ENCODE results near the gene ERCC4. TPM values are rescaled to one million over a fixed set of nuclear protein-coding genes. Genes with fewer than 3 reads are reported as not detected.

ERCC4 gene
- total and polyA plus RNA-seq, 2 of the 8 experiments (the other 6 are each of a cell fraction or from before 2014, with no cell fraction given): 1.6 to 13.2 TPM

- Histone ChIP-seq H3K4me1 (replicated peaks in 1 of 4; ENCODE audit: control insufficient read depth in 3 of 4, insufficient read depth in 4 of 4, low read length in 3 of 4) (peaks cover 3 to 8% (median 5%) of the 10 kb centered on the region in 4 experiments), H3K23me2 (ENCODE audit: low read depth, low read length) (peaks cover 3% of the 10 kb centered on the region; the same call in 1 of the 2 replicates), H2AK5ac (ENCODE audit: low read depth, low read length) (no peak overlapping the region), H3K14ac (ENCODE audit: insufficient read length) (no peak overlapping the region), H4K8ac (ENCODE audit: extremely low read depth, insufficient read depth, low read length) (no peak overlapping the region), H3K23ac (ENCODE audit: insufficient read length) (no peak overlapping the region), H3K79me2 (ENCODE audit: control insufficient read depth in 1 of 2, insufficient read depth in 2 of 2, low read length in 2 of 2) (no peaks in the 10 kb centered on the region), H4K5ac (ENCODE audit: insufficient read length, low read depth, low read length) (no peak overlapping the region), H3K4ac (replicated peaks; ENCODE audit: insufficient read length, low read depth, low read length) (no peak overlapping the region), H2BK5ac (ENCODE audit: low read depth, low read length) (no peak overlapping the region), H2AFZ (ENCODE audit: low read length) (no peak overlapping the region), H3K9me3 (ENCODE audit: insufficient read depth in 2 of 2, low read depth in 1 of 2, low read length in 1 of 2) (no peaks in the 10 kb centered on the region), H3K27ac (ENCODE audit: low read depth, low read length) (no peak overlapping the region), H3K18ac (ENCODE audit: extremely low read depth, low read length) (no peak overlapping the region), H4K20me1 (replicated peaks in 1 of 2; ENCODE audit: control insufficient read depth in 1 of 2, insufficient read depth in 2 of 2, low read length in 2 of 2) (no peaks in the 10 kb centered on the region), H3K9ac (replicated peaks in 1 of 4; ENCODE audit: extremely low read depth in 1 of 4, low read depth in 3 of 4, low read length in 3 of 4) (no peak overlapping the region), H2BK20ac (ENCODE audit: low read length) (no peak overlapping the region), H3K4me3 (ENCODE audit: extremely low read depth in 1 of 4, insufficient read depth in 2 of 4, low read depth in 3 of 4, low read length in 4 of 4) (no peak overlapping the region), H3K79me1 (ENCODE audit: low read depth, low read length) (no peaks in the 10 kb centered on the region), H3K56ac (replicated peaks; ENCODE audit: insufficient read length, low read depth, low read length) (no peak overlapping the region), H2BK15ac (ENCODE audit: low read length) (no peak overlapping the region), H3K36me3 (ENCODE audit: control insufficient read depth in 2 of 4, insufficient read depth in 4 of 4, low read length in 3 of 4) (no peaks in the 10 kb centered on the region), H2BK120ac (replicated peaks; ENCODE audit: low read depth, low read length) (no peak overlapping the region), H2BK12ac (ENCODE audit: low read depth, low read length) (no peak overlapping the region), H3K27me3 (replicated peaks in 1 of 4; ENCODE audit: control insufficient read depth in 3 of 4, extremely low read depth in 1 of 4, insufficient read depth in 3 of 4, low read length in 3 of 4) (no peaks in the 10 kb centered on the region), H3K4me2 (ENCODE audit: insufficient read depth in 1 of 2, low read depth in 2 of 2, low read length in 2 of 2) (no peak overlapping the region), H4K91ac (replicated peaks; ENCODE audit: insufficient read length, low read length) (no peak overlapping the region)
- 89% methylated on average over 10 of the region's 10 CpGs; no CpG with 5 or more reads in 1 of the 2 experiments for WGBS, 2 experiments (ENCODE audit: extremely low coverage in 1 of 2, insufficient coverage in 1 of 2, insufficient read length in 1 of 2, insufficient replicate concordance in 2 of 2, low coverage in 1 of 2, low lambda C conversion rate in 2 of 2, missing lambda C conversion rate in 1 of 2)
- no peak for FAIRE-seq
- ChIA-PET CTCF (ENCODE audit: partially characterized antibody) (no interaction called here), POLR2A (ENCODE audit: partially characterized antibody) (interaction anchor here (1.3 kb wide), 1 partner anchor 11 kb away, joined by 3 read pairs; no protein-coding TSS in a partner anchor)
- TF ChIP-seq YY1 (IDR thresholded peaks at IDR 0.05; ENCODE audit: low read depth, low read length) (no peak), TBP (IDR thresholded peaks at IDR 0.05; ENCODE audit: low read depth, low read length) (no peak), BRCA1 (IDR thresholded peaks at IDR 0.05; ENCODE audit: low read depth, low read length) (no peak), MAFK (IDR thresholded peaks at IDR 0.05; ENCODE audit: low read depth, low read length) (no peak), SIN3A (conservative IDR thresholded peaks at IDR 0.05 in 1 of 2, IDR thresholded peaks at IDR 0.05 in 1 of 2; ENCODE audit: low read depth in 1 of 2, low read length in 2 of 2) (no peak), SP1 (IDR thresholded peaks at IDR 0.05; ENCODE audit: low read depth, low read length) (no peak), KDM5A (IDR thresholded peaks at IDR 0.05; ENCODE audit: low read length) (no peak), PHF8 (conservative IDR thresholded peaks at IDR 0.05; ENCODE audit: low read depth, low read length) (no peak), HDAC6 (IDR thresholded peaks at IDR 0.05; ENCODE audit: low read depth, low read length) (no peak), JUND (IDR thresholded peaks at IDR 0.05; ENCODE audit: low read length) (no peak)
- no peak for DNase-seq (ENCODE audit: low read depth in 1 of 2, low spot score in 2 of 2)
Observed at GRCh38 chr16:14001521-14001920, 81.6 kb downstream of the ERCC4 start.
